GM23338 (cell line): Measurements from ENCODE around the gene ERMP1. TPM values are rescaled to one million over a fixed set of nuclear protein-coding genes. Genes with fewer than 3 reads are reported as not detected.

ENCODE experiments used
- ATAC-seq: fragments of 200-7000 bp; cut with Tn5 transposase; 3 replicates; pipeline ENCODE4 v1.9.1; 2020
- DNase-seq: peaks from one replicate; pipeline ENCODE4 v3.0.0-alpha.2; 2015; ENCODE audit warnings: low spot score
- H2AFZ ChIP-seq: fragments of 200-600 bp; sonication (generic); 2 replicates; pipeline ENCODE4 v1.8.0; 2016; ENCODE audit warnings: antibody characterized with exemption, mild to moderate bottlenecking, moderate library complexity
- H3F3A ChIP-seq: fragments of 200-600 bp; sonication (generic); replicated peaks from 2 replicates; pipeline ENCODE4 v1.8.0; 2017; ENCODE audit warnings: antibody characterized with exemption, mixed run types, low read depth
- H3K27ac ChIP-seq: fragments of 200-600 bp; sonication (generic); 2 replicates; pipeline ENCODE4 v1.6.1; 2016; ENCODE audit warnings: low read depth
- H3K27me3 ChIP-seq: fragments of 200-600 bp; sonication (generic); 2 replicates; pipeline ENCODE4 v1.8.0; 2016; ENCODE audit warnings: mild to moderate bottlenecking, mixed run types, moderate library complexity; ENCODE audit not compliant: insufficient read depth
- H3K36me3 ChIP-seq: fragments of 200-600 bp; sonication (generic); 2 replicates; pipeline ENCODE4 v1.8.0; 2016; ENCODE audit warnings: mild to moderate bottlenecking; ENCODE audit not compliant: insufficient read depth
- H3K4me1 ChIP-seq: fragments of 200-600 bp; sonication (generic); 2 replicates; pipeline ENCODE4 v1.8.0; 2016; ENCODE audit warnings: mild to moderate bottlenecking, moderate library complexity; ENCODE audit not compliant: insufficient read depth
- H3K4me2 ChIP-seq: fragments of 200-600 bp; sonication (generic); 2 replicates; pipeline ENCODE4 v1.7.1; 2017; ENCODE audit warnings: mixed run types
- H3K4me3 ChIP-seq: fragments of 200-600 bp; sonication (generic); 2 replicates; pipeline ENCODE4 v1.6.1; 2016; ENCODE audit warnings: mixed run types
- H3K79me2 ChIP-seq: fragments of 200-600 bp; sonication (generic); replicated peaks from 2 replicates; pipeline ENCODE4 v1.8.0; 2017; ENCODE audit warnings: mild to moderate bottlenecking; ENCODE audit not compliant: insufficient read depth
- H3K9me2 ChIP-seq: fragments of 200-600 bp; sonication (generic); 2 replicates; pipeline ENCODE4 v1.8.0; 2017; ENCODE audit not compliant: insufficient read depth
- H4K20me1 ChIP-seq: fragments of 200-600 bp; sonication (generic); replicated peaks from 2 replicates; pipeline ENCODE4 v1.8.0; 2017; ENCODE audit warnings: mild to moderate bottlenecking; ENCODE audit not compliant: insufficient read depth
- H3K27ac Mint-ChIP-seq: 2 replicates; pipeline ENCODE4 v1.8.0; 2020; ENCODE audit warnings: inconsistent platforms, mild to moderate bottlenecking, moderate library complexity, mixed read lengths
- H3K27me3 Mint-ChIP-seq: 3 replicates; pipeline ENCODE4 v1.8.0; 2022; ENCODE audit warnings: low read depth, mild to moderate bottlenecking, moderate library complexity, mixed read lengths, inconsistent platforms; ENCODE audit not compliant: insufficient read depth, poor library complexity
- H3K36me3 Mint-ChIP-seq: 3 replicates; pipeline ENCODE4 v1.8.0; 2021; ENCODE audit warnings: low read depth, mild to moderate bottlenecking, inconsistent platforms, moderate library complexity, mixed read lengths
- H3K4me1 Mint-ChIP-seq: 3 replicates; pipeline ENCODE4 v1.8.0; 2020; ENCODE audit warnings: mild to moderate bottlenecking, inconsistent platforms, mixed read lengths
- H3K4me3 Mint-ChIP-seq: 3 replicates; pipeline ENCODE4 v1.8.0; 2021; ENCODE audit warnings: moderate library complexity, mild to moderate bottlenecking, inconsistent platforms, mixed read lengths
- H3K9me3 Mint-ChIP-seq: 3 replicates; pipeline ENCODE4 v1.8.0; 2020; ENCODE audit warnings: moderate library complexity, mild to moderate bottlenecking, inconsistent platforms, mixed read lengths
- CREB1 ChIP-seq: fragments of 250-450 bp; sonication (Bioruptor Pico); IDR thresholded peaks from 2 replicates; pipeline ENCODE4 v1.5.0; 2020; ENCODE audit warnings: low read depth, mild to moderate bottlenecking, moderate library complexity
- EZH2 ChIP-seq: fragments of 200-600 bp; sonication (generic); IDR thresholded peaks from one replicate; pipeline ENCODE4 v1.8.0; 2017; ENCODE audit warnings: antibody characterized with exemption, mild to moderate bottlenecking, low read depth; ENCODE audit not compliant: unreplicated experiment
- EZH2phosphoT487 ChIP-seq: fragments of 200-600 bp; sonication (generic); IDR thresholded peaks from one replicate; pipeline ENCODE4 v1.8.1; 2018; ENCODE audit warnings: antibody characterized with exemption; ENCODE audit not compliant: unreplicated experiment
- JUNB ChIP-seq: IDR thresholded peaks from one replicate; pipeline ENCODE4 v1.6.1; 2016; ENCODE audit warnings: antibody characterized with exemption; ENCODE audit not compliant: unreplicated experiment
- NANOG ChIP-seq: IDR thresholded peaks from 2 replicates; pipeline ENCODE4 v1.6.1; 2016; ENCODE audit warnings: antibody characterized with exemption, borderline replicate concordance
- POLR2AphosphoS5 ChIP-seq: IDR thresholded peaks from 2 replicates; pipeline ENCODE4 v1.6.1; 2016; ENCODE audit warnings: antibody characterized with exemption, low read depth
- STAT1 ChIP-seq: IDR thresholded peaks from one replicate; pipeline ENCODE4 v1.6.1; 2016; ENCODE audit warnings: antibody characterized with exemption; ENCODE audit not compliant: unreplicated experiment
- ZNF114 ChIP-seq: fragments of 250-450 bp; sonication (Bioruptor Pico); IDR thresholded peaks from 2 replicates; pipeline ENCODE4 v1.5.0; 2020; ENCODE audit warnings: mild to moderate bottlenecking, moderate library complexity
- ZNF331 ChIP-seq: fragments of 250-450 bp; sonication (Bioruptor Pico); IDR thresholded peaks from 2 replicates; pipeline ENCODE4 v1.5.0; 2020; ENCODE audit warnings: low read depth, mild to moderate bottlenecking, moderate library complexity
- polyA plus RNA-seq: library from polyadenylated mRNA; unstranded; fragments of >200 nt; fragmentation: Nextera tagmentation; extraction: Ambion mirVana; gene quantifications from 2 replicates; pipeline ENCODE4 v1.2.1, GENCODE V29; 2016
- total RNA-seq: library from RNA; depleted of rRNA; stranded (reverse); fragments of >200 nt; shearing (Covaris generic); gene quantifications from 2 replicates; pipeline ENCODE4 v1.2.3, GENCODE V29; 2014
- TF ChIP-seq, protein P1 (sequence below): fragments of 250-450 bp; sonication (Bioruptor Pico); IDR thresholded peaks from 2 replicates; pipeline ENCODE4 v1.5.0; 2020; ENCODE audit warnings: mild to moderate bottlenecking, moderate library complexity
- TF ChIP-seq, protein P2 (sequence below), 2 experiments: fragments of 200-600 bp in 1 of 2; sonication (generic) in 1 of 2; conservative IDR thresholded peaks; 2 replicates each; pipeline versions ENCODE4 v1.5.1 to v1.6.1; 2016 to 2017; ENCODE audit warnings: antibody characterized with exemption in 2 of 2, low read depth in 2 of 2, mild to moderate bottlenecking in 2 of 2, moderate library complexity in 1 of 2
- TF ChIP-seq, protein P3 (sequence below): IDR thresholded peaks from 2 replicates; pipeline ENCODE4 v1.6.1; 2016; ENCODE audit warnings: antibody characterized with exemption
- TF ChIP-seq, protein P4 (sequence below): IDR thresholded peaks from one replicate; pipeline ENCODE4 v1.6.1; 2018; ENCODE audit warnings: antibody characterized with exemption; ENCODE audit not compliant: unreplicated experiment

ERMP1 gene
- total and polyA plus RNA-seq, 2 experiments from 2014 or later = 5.3 to 23.4 TPM

DNA sequence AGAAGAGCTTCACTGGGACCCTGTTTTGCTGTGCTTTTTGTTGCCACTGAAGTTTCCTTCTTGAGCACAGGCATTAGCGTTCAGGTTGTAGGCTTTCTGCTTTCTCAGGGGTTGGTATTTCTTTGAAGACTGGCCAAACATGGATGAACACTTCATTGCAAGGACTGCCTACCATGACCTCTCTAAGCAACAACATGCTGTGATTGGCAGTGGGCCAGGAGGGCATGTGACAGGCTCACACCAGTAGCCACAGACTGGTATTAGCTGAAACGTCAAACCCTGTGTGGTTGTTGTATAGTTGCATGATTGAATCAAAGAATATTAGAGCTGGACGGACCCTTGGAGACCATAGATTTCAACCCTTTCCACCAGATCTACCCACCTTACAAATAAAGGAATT is 37.8 kb upstream of the ERMP1 start:
- ATAC-seq (no peak), DNase-seq (no peak)
- Mint-ChIP-seq H3K4me1 (peaks cover 11% of the 10 kb centered on the region), H3K27me3 (peaks cover 4% of the 10 kb centered on the region), H3K9me3 (no peaks in the 10 kb centered on the region), H3K4me3 (no peak overlapping the region), H3K36me3 (no peaks in the 10 kb centered on the region), H3K27ac (no peak overlapping the region)
- H3K4me1 ChIP-seq = peaks cover 8% of the 10 kb centered on the region; the same call in 1 of the 2 replicates
- H3K27ac ChIP-seq = no peak overlapping the region
- H3K4me2 ChIP-seq = no peak overlapping the region
- H3K36me3 ChIP-seq = no peaks in the 10 kb centered on the region
- H3F3A ChIP-seq = no peaks in the 10 kb centered on the region
- no peaks in the 10 kb centered on the region for H3K9me2 ChIP-seq
- H3K79me2 ChIP-seq = no peaks in the 10 kb centered on the region
- H3K4me3 ChIP-seq = no peak overlapping the region
- H4K20me1 ChIP-seq = no peaks in the 10 kb centered on the region
- no peaks in the 10 kb centered on the region for H3K27me3 ChIP-seq
- no peak overlapping the region for H2AFZ ChIP-seq
- no peak for TF ChIP-seq POLR2AphosphoS5
- TF ChIP-seq NANOG = no peak
- TF ChIP-seq, protein P1, sequence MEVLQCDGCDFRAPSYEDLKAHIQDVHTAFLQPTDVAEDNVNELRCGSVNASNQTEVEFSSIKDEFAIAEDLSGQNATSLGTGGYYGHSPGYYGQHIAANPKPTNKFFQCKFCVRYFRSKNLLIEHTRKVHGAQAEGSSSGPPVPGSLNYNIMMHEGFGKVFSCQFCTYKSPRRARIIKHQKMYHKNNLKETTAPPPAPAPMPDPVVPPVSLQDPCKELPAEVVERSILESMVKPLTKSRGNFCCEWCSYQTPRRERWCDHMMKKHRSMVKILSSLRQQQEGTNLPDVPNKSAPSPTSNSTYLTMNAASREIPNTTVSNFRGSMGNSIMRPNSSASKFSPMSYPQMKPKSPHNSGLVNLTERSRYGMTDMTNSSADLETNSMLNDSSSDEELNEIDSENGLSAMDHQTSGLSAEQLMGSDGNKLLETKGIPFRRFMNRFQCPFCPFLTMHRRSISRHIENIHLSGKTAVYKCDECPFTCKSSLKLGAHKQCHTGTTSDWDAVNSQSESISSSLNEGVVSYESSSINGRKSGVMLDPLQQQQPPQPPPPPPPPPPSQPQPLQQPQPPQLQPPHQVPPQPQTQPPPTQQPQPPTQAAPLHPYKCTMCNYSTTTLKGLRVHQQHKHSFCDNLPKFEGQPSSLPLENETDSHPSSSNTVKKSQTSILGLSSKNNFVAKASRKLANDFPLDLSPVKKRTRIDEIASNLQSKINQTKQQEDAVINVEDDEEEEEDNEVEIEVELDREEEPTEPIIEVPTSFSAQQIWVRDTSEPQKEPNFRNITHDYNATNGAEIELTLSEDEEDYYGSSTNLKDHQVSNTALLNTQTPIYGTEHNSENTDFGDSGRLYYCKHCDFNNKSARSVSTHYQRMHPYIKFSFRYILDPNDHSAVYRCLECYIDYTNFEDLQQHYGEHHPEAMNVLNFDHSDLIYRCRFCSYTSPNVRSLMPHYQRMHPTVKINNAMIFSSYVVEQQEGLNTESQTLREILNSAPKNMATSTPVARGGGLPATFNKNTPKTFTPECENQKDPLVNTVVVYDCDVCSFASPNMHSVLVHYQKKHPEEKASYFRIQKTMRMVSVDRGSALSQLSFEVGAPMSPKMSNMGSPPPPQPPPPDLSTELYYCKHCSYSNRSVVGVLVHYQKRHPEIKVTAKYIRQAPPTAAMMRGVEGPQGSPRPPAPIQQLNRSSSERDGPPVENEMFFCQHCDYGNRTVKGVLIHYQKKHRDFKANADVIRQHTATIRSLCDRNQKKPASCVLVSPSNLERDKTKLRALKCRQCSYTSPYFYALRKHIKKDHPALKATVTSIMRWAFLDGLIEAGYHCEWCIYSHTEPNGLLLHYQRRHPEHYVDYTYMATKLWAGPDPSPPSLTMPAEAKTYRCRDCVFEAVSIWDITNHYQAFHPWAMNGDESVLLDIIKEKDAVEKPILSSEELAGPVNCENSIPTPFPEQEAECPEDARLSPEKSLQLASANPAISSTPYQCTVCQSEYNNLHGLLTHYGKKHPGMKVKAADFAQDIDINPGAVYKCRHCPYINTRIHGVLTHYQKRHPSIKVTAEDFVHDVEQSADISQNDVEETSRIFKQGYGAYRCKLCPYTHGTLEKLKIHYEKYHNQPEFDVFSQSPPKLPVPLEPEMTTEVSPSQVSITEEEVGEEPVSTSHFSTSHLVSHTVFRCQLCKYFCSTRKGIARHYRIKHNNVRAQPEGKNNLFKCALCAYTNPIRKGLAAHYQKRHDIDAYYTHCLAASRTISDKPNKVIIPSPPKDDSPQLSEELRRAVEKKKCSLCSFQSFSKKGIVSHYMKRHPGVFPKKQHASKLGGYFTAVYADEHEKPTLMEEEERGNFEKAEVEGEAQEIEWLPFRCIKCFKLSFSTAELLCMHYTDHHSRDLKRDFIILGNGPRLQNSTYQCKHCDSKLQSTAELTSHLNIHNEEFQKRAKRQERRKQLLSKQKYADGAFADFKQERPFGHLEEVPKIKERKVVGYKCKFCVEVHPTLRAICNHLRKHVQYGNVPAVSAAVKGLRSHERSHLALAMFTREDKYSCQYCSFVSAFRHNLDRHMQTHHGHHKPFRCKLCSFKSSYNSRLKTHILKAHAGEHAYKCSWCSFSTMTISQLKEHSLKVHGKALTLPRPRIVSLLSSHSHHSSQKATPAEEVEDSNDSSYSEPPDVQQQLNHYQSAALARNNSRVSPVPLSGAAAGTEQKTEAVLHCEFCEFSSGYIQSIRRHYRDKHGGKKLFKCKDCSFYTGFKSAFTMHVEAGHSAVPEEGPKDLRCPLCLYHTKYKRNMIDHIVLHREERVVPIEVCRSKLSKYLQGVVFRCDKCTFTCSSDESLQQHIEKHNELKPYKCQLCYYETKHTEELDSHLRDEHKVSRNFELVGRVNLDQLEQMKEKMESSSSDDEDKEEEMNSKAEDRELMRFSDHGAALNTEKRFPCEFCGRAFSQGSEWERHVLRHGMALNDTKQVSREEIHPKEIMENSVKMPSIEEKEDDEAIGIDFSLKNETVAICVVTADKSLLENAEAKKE = no peak
- TF ChIP-seq EZH2phosphoT487 = no peak
- TF ChIP-seq, protein P2, sequence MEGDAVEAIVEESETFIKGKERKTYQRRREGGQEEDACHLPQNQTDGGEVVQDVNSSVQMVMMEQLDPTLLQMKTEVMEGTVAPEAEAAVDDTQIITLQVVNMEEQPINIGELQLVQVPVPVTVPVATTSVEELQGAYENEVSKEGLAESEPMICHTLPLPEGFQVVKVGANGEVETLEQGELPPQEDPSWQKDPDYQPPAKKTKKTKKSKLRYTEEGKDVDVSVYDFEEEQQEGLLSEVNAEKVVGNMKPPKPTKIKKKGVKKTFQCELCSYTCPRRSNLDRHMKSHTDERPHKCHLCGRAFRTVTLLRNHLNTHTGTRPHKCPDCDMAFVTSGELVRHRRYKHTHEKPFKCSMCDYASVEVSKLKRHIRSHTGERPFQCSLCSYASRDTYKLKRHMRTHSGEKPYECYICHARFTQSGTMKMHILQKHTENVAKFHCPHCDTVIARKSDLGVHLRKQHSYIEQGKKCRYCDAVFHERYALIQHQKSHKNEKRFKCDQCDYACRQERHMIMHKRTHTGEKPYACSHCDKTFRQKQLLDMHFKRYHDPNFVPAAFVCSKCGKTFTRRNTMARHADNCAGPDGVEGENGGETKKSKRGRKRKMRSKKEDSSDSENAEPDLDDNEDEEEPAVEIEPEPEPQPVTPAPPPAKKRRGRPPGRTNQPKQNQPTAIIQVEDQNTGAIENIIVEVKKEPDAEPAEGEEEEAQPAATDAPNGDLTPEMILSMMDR (conservative IDR thresholded peaks at IDR 0.05; ENCODE audit: low read depth in 2 of 2) = no peak
- TF ChIP-seq ZNF114 (CRISPR knock-in tag) = no peak
- TF ChIP-seq, protein P3, sequence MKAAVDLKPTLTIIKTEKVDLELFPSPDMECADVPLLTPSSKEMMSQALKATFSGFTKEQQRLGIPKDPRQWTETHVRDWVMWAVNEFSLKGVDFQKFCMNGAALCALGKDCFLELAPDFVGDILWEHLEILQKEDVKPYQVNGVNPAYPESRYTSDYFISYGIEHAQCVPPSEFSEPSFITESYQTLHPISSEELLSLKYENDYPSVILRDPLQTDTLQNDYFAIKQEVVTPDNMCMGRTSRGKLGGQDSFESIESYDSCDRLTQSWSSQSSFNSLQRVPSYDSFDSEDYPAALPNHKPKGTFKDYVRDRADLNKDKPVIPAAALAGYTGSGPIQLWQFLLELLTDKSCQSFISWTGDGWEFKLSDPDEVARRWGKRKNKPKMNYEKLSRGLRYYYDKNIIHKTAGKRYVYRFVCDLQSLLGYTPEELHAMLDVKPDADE = no peak
- TF ChIP-seq STAT1 = no peak
- TF ChIP-seq JUNB = no peak
- TF ChIP-seq, protein P4, sequence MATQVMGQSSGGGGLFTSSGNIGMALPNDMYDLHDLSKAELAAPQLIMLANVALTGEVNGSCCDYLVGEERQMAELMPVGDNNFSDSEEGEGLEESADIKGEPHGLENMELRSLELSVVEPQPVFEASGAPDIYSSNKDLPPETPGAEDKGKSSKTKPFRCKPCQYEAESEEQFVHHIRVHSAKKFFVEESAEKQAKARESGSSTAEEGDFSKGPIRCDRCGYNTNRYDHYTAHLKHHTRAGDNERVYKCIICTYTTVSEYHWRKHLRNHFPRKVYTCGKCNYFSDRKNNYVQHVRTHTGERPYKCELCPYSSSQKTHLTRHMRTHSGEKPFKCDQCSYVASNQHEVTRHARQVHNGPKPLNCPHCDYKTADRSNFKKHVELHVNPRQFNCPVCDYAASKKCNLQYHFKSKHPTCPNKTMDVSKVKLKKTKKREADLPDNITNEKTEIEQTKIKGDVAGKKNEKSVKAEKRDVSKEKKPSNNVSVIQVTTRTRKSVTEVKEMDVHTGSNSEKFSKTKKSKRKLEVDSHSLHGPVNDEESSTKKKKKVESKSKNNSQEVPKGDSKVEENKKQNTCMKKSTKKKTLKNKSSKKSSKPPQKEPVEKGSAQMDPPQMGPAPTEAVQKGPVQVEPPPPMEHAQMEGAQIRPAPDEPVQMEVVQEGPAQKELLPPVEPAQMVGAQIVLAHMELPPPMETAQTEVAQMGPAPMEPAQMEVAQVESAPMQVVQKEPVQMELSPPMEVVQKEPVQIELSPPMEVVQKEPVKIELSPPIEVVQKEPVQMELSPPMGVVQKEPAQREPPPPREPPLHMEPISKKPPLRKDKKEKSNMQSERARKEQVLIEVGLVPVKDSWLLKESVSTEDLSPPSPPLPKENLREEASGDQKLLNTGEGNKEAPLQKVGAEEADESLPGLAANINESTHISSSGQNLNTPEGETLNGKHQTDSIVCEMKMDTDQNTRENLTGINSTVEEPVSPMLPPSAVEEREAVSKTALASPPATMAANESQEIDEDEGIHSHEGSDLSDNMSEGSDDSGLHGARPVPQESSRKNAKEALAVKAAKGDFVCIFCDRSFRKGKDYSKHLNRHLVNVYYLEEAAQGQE = no peak
- TF ChIP-seq ZNF331 = no peak
- TF ChIP-seq EZH2 = no peak
- no peak for TF ChIP-seq CREB1 (CRISPR knock-in tag)
